HG03039 (cell line): Measurements from ENCODE around the gene ZNF655.
"Not testable (repeated sequence)": the region's sequence is repeated elsewhere in the genome, so short reads cannot be mapped to it uniquely, and the experiment has no call there.

Experiments
- ATAC-seq: cut with Tn5 transposase; IDR thresholded peaks from one replicate; pipeline ENCODE4 v1.9.1; 2021; ENCODE audit warnings: mild to moderate bottlenecking, moderate library complexity; ENCODE audit not compliant: unreplicated experiment

Gene ZNF655

GRCh38 chr7:99558306-99559174 lies at the start of gene ZNF655:
TSS of gene ZNF655 (plus strand) at chr7:99558642. CDS start at chr7:99560560, 1,918 bp downstream.
- ATAC-seq, result peak; percentile 80

GRCh38 chr7:99514050-99514449 lies 44.4 kb upstream of the ZNF655 start:
- ATAC-seq, result no peak

- ATAC-seq, result no peak
Measured at GRCh38 chr7:99521399-99521798, 37.0 kb upstream of the ZNF655 start.

GRCh38 chr7:99525713-99526440 lies 32.6 kb upstream of the ZNF655 start:
- no peak for ATAC-seq

- ATAC-seq, result no peak
Measured at GRCh38 chr7:99531354-99531765, 27.1 kb upstream of the ZNF655 start.

- ATAC-seq, result no peak
Measured at GRCh38 chr7:99535667-99536066, 22.8 kb upstream of the ZNF655 start.

- ATAC-seq, result no peak
Measured at GRCh38 chr7:99539213-99539811, 19.1 kb upstream of the ZNF655 start.

GRCh38 chr7:99540542-99540941 lies 17.9 kb upstream of the ZNF655 start:
- no peak for ATAC-seq

GRCh38 chr7:99541212-99541611 lies 17.2 kb upstream of the ZNF655 start:
- ATAC-seq, result no peak

- no peak for ATAC-seq
Measured at GRCh38 chr7:99543081-99543671, 15.3 kb upstream of the ZNF655 start.

- no peak for ATAC-seq
Measured at GRCh38 chr7:99543916-99544315, 14.5 kb upstream of the ZNF655 start.

GRCh38 chr7:99545308-99545707 lies 13.1 kb upstream of the ZNF655 start:
- not testable (repeated sequence) for ATAC-seq

- ATAC-seq, result not testable (repeated sequence)
Measured at GRCh38 chr7:99549545-99549944, 8.9 kb upstream of the ZNF655 start.

GRCh38 chr7:99551334-99551733 lies 7.1 kb upstream of the ZNF655 start:
- no peak for ATAC-seq

GRCh38 chr7:99551767-99552463 lies 6.5 kb upstream of the ZNF655 start, which contains the start of gene FAM200A:
TSS of gene FAM200A (minus strand) at chr7:99552114. CDS start at chr7:99548407, 3,707 bp downstream.
- peak; percentile 90 for ATAC-seq

- no peak for ATAC-seq
Measured at GRCh38 chr7:99553039-99553438, 5.4 kb upstream of the ZNF655 start.

GRCh38 chr7:99554939-99555338 lies 3.5 kb upstream of the ZNF655 start:
- no peak for ATAC-seq

GRCh38 chr7:99557196-99557607 lies 1.2 kb upstream of the ZNF655 start:
- ATAC-seq, result no peak

GRCh38 chr7:99557940-99558305 lies 519 bp upstream of the ZNF655 start:
- ATAC-seq, result no peak

GRCh38 chr7:99559175-99559915 lies 903 bp downstream of the ZNF655 start:
- ATAC-seq, result no peak
